Muscle of leg (tissue), 11 donors: Measurements from ENCODE around the gene SBF2. TPM values are rescaled to one million over a fixed set of nuclear protein-coding genes. Genes with fewer than 3 reads are reported as not detected.
A peak's percentile ranks its signal among the peaks of the same experiment; 100 is the strongest.
"Not testable (repeated sequence)": the region's sequence is repeated elsewhere in the genome, so short reads cannot be mapped to it uniquely, and the experiment has no call there.

ENCODE experiments used
- DNase-seq: peaks from one replicate; pipeline ENCODE4 v3.0.0; 2013
- H3K27ac ChIP-seq: one replicate; pipeline ENCODE4 v1.5.1; 2013; ENCODE audit warnings: mild to moderate bottlenecking, low read length, control low read depth
- H3K27me3 ChIP-seq: one replicate; pipeline ENCODE4 v1.6.1; 2013; ENCODE audit warnings: low read length; ENCODE audit not compliant: control insufficient read depth, insufficient read depth
- H3K36me3 ChIP-seq: one replicate; pipeline ENCODE4 v1.6.1; 2013; ENCODE audit warnings: low read length; ENCODE audit not compliant: control insufficient read depth, insufficient read depth
- H3K4me1 ChIP-seq: one replicate; pipeline ENCODE4 v1.6.1; 2013; ENCODE audit warnings: low read length; ENCODE audit not compliant: control insufficient read depth, insufficient read depth
- H3K4me3 ChIP-seq: one replicate; pipeline ENCODE4 v1.5.1; 2013; ENCODE audit warnings: low read length, control low read depth
- H3K9me3 ChIP-seq: replicated peaks from 2 replicates; pipeline ENCODE4 v1.6.1; 2013; ENCODE audit warnings: low read depth, low read length; ENCODE audit not compliant: control insufficient read depth
- WGBS: methylation state at CpG from one replicate; pipeline ENCODE4 v1.1.5; 2013; ENCODE audit warnings: missing lambda C conversion rate; ENCODE audit not compliant: insufficient coverage; 5-methylcytosine and 5-hydroxymethylcytosine counted together
- polyA plus RNA-seq, 8 donors: library from polyadenylated mRNA; unstranded; fragments of 120-200 nt; gene quantifications; one replicate each; pipeline versions ENCODE4 v1.2.1 to v1.2.3, GENCODE V29; 2013; ENCODE audit warnings: inconsistent platforms in 1 of 8, low replicate concordance in 1 of 8; ENCODE audit not compliant: insufficient read length in 8 of 8, insufficient read depth in 1 of 8
- total RNA-seq: library from RNA; stranded (reverse); fragments of 120-200 nt; gene quantifications from one replicate; pipeline ENCODE4 v1.2.4, GENCODE V29; 2013

Gene SBF2
- total and polyA plus RNA-seq, 9 donors: 18.3 to 29.5 (median 21.5) TPM

GRCh38 chr11:9987303-9987702 is 306.7 kb downstream of the SBF2 start:
- not testable (repeated sequence) for H3K27ac ChIP-seq, H3K4me3 ChIP-seq, H3K9me3 ChIP-seq, H3K4me1 ChIP-seq, H3K36me3 ChIP-seq, DNase-seq, H3K27me3 ChIP-seq
- no CpG with 5 or more reads among the region's 4 CpGs for WGBS

DNA sequence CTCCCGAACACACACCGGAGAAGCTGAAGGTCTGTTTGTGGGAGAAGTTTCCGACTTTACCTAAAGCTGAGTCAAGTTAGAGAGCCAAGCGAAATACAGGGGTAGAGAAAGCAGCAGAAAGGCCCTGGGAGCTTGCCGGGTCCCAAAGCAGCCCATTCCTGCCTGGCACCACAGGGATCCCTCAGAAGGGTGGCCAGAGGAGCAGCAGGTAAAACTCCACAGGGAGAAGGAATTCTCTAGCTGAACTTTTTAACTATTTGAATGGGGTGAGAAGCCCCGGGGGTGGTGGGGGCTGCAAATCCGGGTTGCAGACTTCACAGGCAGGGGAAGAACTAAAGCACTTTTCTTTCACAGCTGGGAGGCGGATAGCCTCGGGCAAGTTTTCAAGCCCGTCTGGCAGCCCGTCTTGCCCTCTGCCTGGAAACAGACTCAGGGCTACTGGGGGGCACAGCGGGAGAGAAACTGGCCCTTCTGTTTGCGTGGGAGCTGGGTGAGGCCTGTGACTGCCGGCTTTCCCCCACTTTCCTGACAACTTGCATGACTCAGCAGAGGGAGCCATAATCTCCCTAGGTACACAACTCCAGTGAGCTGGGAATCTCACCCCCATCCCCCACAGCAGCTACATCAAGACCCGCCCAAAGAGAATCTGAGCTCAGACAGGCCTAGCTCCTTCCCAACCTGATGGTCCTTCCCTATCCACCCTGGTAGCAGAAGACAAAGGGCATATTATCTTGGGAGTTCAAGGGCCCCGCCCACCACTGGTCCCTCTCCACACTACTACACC is 311.0 kb downstream of the SBF2 start:
- H3K4me1 ChIP-seq: no peaks in the 10 kb centered on the region
- no peak for DNase-seq
- H3K4me3 ChIP-seq: no peak overlapping the region
- no peaks in the 10 kb centered on the region for H3K27me3 ChIP-seq
- H3K9me3 ChIP-seq: peaks cover 2% of the 10 kb centered on the region
- 89% methylated on average over 16 of the region's 16 CpGs for WGBS
- H3K36me3 ChIP-seq: no peaks in the 10 kb centered on the region
- no peak overlapping the region for H3K27ac ChIP-seq

- H3K27ac ChIP-seq: no peak overlapping the region
Observed at GRCh38 chr11:9982127-9982795, 311.8 kb downstream of the SBF2 start.

GRCh38 chr11:9980931-9981330 is 313.1 kb downstream of the SBF2 start:
- no peak overlapping the region for H3K27ac ChIP-seq
- no peaks in the 10 kb centered on the region for H3K36me3 ChIP-seq
- H3K9me3 ChIP-seq: no peaks in the 10 kb centered on the region
- no peak overlapping the region for H3K4me3 ChIP-seq
- H3K4me1 ChIP-seq: no peaks in the 10 kb centered on the region
- DNase-seq: no peak
- H3K27me3 ChIP-seq: no peaks in the 10 kb centered on the region
- WGBS: no CpG with 5 or more reads among the region's 1 CpG

More at GRCh38 chr11:9982127-9982795, 311.8 kb downstream of the SBF2 start:
- Histone ChIP-seq H3K4me1 (no peaks in the 10 kb centered on the region), H3K36me3 (no peaks in the 10 kb centered on the region), H3K27me3 (no peaks in the 10 kb centered on the region), H3K4me3 (no peak overlapping the region), H3K9me3 (peaks cover 2% of the 10 kb centered on the region)
- DNase-seq: no peak
- WGBS: 100% methylated on average over 1 of the region's 6 CpGs

GRCh38 chr11:9977554-9977953 is 316.5 kb downstream of the SBF2 start:
- no peaks in the 10 kb centered on the region for H3K4me1 ChIP-seq
- DNase-seq: no peak
- H3K27ac ChIP-seq: no peak overlapping the region
- no peak overlapping the region for H3K4me3 ChIP-seq
- no peaks in the 10 kb centered on the region for H3K27me3 ChIP-seq
- H3K9me3 ChIP-seq: no peaks in the 10 kb centered on the region
- no peaks in the 10 kb centered on the region for H3K36me3 ChIP-seq
- WGBS: no CpG with 5 or more reads among the region's 1 CpG

- no peaks in the 10 kb centered on the region for H3K9me3 ChIP-seq
- WGBS: 60% methylated on average over 1 of the region's 8 CpGs
- H3K4me3 ChIP-seq: no peak overlapping the region
- H3K4me1 ChIP-seq: no peaks in the 10 kb centered on the region
- no peak for DNase-seq
- H3K27ac ChIP-seq: no peak overlapping the region
- H3K36me3 ChIP-seq: no peaks in the 10 kb centered on the region
- no peaks in the 10 kb centered on the region for H3K27me3 ChIP-seq
Observed at GRCh38 chr11:9974375-9974774, 319.6 kb downstream of the SBF2 start.

DNA sequence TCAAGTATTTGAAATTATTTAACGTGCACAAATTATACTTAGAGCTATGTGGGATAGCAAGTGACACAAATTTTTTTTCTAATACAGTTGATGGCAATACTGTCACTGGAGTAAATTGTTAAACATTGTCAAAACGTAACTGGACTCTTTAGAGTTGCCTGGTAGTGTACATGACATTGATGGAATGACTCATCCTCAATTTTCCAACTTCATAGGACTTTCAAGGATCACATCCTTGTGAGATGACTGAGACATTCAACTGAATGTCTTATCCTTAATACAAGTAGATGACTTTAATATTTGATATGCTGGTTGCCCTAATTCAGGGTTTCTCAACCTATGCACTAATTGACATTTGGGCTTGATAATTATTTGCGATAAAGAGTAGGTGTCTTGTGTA is 320.1 kb downstream of the SBF2 start:
- no peaks in the 10 kb centered on the region for H3K4me1 ChIP-seq
- no peak for DNase-seq
- no peaks in the 10 kb centered on the region for H3K27me3 ChIP-seq
- no peaks in the 10 kb centered on the region for H3K36me3 ChIP-seq
- H3K27ac ChIP-seq: no peak overlapping the region
- H3K4me3 ChIP-seq: no peak overlapping the region
- WGBS: no CpG with 5 or more reads among the region's 3 CpGs
- H3K9me3 ChIP-seq: no peaks in the 10 kb centered on the region

DNA sequence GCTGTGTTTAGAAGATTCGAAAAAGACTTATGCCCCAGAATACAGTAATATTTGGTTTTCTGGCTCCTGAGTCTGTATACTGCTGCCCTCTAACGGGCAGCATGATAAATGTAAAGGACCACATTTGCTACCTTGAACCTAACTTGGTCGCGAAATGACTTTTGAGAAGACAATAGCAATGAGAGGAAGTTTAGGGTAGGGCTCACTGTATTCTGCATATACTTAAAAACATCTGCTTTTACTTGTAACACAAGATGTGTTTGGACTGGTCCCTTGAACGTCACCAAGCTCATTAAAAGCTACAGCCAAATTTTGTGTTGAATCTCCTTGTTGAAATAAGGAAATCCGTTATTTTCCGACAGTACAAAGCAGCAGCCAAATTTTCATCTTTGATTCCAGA is 321.0 kb downstream of the SBF2 start:
- Histone ChIP-seq H3K4me1 (no peaks in the 10 kb centered on the region), H3K4me3 (no peak overlapping the region), H3K36me3 (peaks cover 3% of the 10 kb centered on the region), H3K27me3 (no peaks in the 10 kb centered on the region), H3K27ac (peak overlapping the region; percentile 8), H3K9me3 (no peaks in the 10 kb centered on the region)
- DNase-seq: peak; percentile 93
- 17% methylated on average over 2 of the region's 7 CpGs for WGBS

- no peaks in the 10 kb centered on the region for H3K9me3 ChIP-seq
- H3K4me1 ChIP-seq: no peaks in the 10 kb centered on the region
- WGBS: no CpG with 5 or more reads among the region's 3 CpGs
- H3K4me3 ChIP-seq: no peak overlapping the region
- no peak for DNase-seq
- no peaks in the 10 kb centered on the region for H3K27me3 ChIP-seq
- no peak overlapping the region for H3K27ac ChIP-seq
- peaks cover 3% of the 10 kb centered on the region for H3K36me3 ChIP-seq
Observed at GRCh38 chr11:9971894-9972293, 322.1 kb downstream of the SBF2 start.

GRCh38 chr11:9969068-9969467 is 325.0 kb downstream of the SBF2 start:
- Histone ChIP-seq H3K4me1 (no peaks in the 10 kb centered on the region), H3K27me3 (no peaks in the 10 kb centered on the region), H3K27ac (no peak overlapping the region), H3K9me3 (no peaks in the 10 kb centered on the region), H3K36me3 (peaks cover 3% of the 10 kb centered on the region), H3K4me3 (no peak overlapping the region)
- no peak for DNase-seq
- WGBS: no CpG with 5 or more reads among the region's 2 CpGs
